Osteocyte (in vitro differentiated cells): ENCODE measurements around the gene ADGRA1. TPM values are rescaled to one million over a fixed set of nuclear protein-coding genes. Genes with fewer than 3 reads are reported as not detected.

ENCODE experiments used
- DNase-seq: peaks from one replicate; pipeline ENCODE4 v3.0.0; 2021; ENCODE audit warnings: mixed read lengths; ENCODE audit not compliant: unreplicated experiment; ENCODE audit errors: extremely low spot score
- H3K27ac Mint-ChIP-seq: one replicate; pipeline ENCODE4 v1.8.0; 2021; ENCODE audit warnings: mild to moderate bottlenecking, mixed read lengths; ENCODE audit not compliant: unreplicated experiment
- H3K27me3 Mint-ChIP-seq: one replicate; pipeline ENCODE4 v1.8.0; 2021; ENCODE audit warnings: mixed read lengths; ENCODE audit not compliant: unreplicated experiment
- H3K36me3 Mint-ChIP-seq: one replicate; pipeline ENCODE4 v1.8.0; 2021; ENCODE audit warnings: mixed read lengths; ENCODE audit not compliant: unreplicated experiment
- H3K4me1 Mint-ChIP-seq: one replicate; pipeline ENCODE4 v1.8.0; 2021; ENCODE audit warnings: mixed read lengths; ENCODE audit not compliant: unreplicated experiment
- H3K4me3 Mint-ChIP-seq: one replicate; pipeline ENCODE4 v1.8.0; 2021; ENCODE audit warnings: mild to moderate bottlenecking, moderate library complexity, mixed read lengths; ENCODE audit not compliant: unreplicated experiment
- H3K9me3 Mint-ChIP-seq: one replicate; pipeline ENCODE4 v1.8.0; 2021; ENCODE audit warnings: mixed read lengths; ENCODE audit not compliant: unreplicated experiment
- total RNA-seq: library from RNA; stranded (reverse); gene quantifications from 2 replicates; pipeline ENCODE4 v1.2.1, GENCODE V29; 2021
- TF ChIP-seq, protein P1 (sequence below): fragments of 200-600 bp; sonication (generic); IDR thresholded peaks from 2 replicates; pipeline ENCODE4 v1.5.0; 2021; ENCODE audit warnings: antibody characterized with exemption, mild to moderate bottlenecking, moderate library complexity

Gene ADGRA1
- total RNA-seq, 1 donor from 2014 or later = not detected

GRCh38 chr10:133062635-133063034 is 25.1 kb upstream of the ADGRA1 start:
- TF ChIP-seq, protein P1, sequence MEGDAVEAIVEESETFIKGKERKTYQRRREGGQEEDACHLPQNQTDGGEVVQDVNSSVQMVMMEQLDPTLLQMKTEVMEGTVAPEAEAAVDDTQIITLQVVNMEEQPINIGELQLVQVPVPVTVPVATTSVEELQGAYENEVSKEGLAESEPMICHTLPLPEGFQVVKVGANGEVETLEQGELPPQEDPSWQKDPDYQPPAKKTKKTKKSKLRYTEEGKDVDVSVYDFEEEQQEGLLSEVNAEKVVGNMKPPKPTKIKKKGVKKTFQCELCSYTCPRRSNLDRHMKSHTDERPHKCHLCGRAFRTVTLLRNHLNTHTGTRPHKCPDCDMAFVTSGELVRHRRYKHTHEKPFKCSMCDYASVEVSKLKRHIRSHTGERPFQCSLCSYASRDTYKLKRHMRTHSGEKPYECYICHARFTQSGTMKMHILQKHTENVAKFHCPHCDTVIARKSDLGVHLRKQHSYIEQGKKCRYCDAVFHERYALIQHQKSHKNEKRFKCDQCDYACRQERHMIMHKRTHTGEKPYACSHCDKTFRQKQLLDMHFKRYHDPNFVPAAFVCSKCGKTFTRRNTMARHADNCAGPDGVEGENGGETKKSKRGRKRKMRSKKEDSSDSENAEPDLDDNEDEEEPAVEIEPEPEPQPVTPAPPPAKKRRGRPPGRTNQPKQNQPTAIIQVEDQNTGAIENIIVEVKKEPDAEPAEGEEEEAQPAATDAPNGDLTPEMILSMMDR = no peak
- Mint-ChIP-seq H3K27me3 (no peaks in the 10 kb centered on the region), H3K27ac (no peak overlapping the region), H3K4me3 (no peak overlapping the region), H3K9me3 (no peaks in the 10 kb centered on the region), H3K4me1 (no peaks in the 10 kb centered on the region), H3K36me3 (no peaks in the 10 kb centered on the region)
- no peak for DNase-seq

DNA sequence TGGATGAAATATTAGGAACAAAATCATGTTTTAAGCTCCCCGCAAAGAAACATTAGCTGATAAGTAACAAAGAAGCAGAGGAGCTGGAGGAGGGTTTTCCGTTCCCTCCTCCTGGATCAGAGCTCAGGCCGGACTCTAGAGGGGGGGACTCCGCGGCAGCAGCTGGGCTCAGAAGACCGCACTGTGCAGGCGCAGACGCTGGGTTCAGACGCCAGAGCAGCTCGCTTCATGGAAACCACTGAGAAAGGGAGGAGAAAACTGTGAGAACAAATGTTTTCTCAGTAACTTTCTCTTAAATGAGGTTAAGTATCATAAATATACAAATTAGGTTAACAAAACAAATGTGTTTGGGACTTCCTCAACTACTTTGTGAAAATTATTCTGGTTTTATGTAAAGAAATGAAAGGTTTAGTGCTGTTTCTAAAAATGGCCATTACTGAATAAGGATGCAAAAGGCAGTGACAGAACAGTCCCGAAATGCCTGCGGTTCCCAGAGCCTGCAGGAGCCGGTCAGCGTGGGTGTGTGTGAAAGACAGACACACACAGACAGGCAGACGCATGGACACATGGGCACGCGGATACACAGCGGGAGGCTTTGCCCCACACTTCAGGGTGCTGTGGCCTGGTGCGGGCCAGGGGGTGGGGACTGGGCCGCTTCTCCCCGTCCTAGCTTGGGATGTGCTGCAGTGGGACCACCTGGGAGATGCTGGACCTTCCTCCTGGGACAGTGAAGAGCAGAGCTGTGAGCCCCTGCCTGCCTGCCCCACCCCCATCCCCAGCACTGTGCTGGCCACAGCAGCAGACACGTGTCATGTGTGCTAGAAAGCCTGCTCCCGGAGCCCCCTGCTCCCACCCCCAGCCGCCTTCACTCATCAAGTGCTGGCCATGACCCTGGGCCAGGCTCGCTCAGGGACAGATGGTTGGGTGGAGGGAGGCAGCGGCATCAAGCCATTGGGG is 20.3 kb upstream of the ADGRA1 start:
- Mint-ChIP-seq H3K4me3 (no peak overlapping the region), H3K27ac (no peak overlapping the region), H3K36me3 (no peaks in the 10 kb centered on the region), H3K27me3 (no peaks in the 10 kb centered on the region), H3K9me3 (no peaks in the 10 kb centered on the region), H3K4me1 (no peaks in the 10 kb centered on the region)
- no peak for DNase-seq
- TF ChIP-seq, protein P1 = no peak

- Mint-ChIP-seq H3K4me1 (no peaks in the 10 kb centered on the region), H3K9me3 (no peaks in the 10 kb centered on the region), H3K27me3 (no peaks in the 10 kb centered on the region), H3K27ac (no peak overlapping the region), H3K36me3 (no peaks in the 10 kb centered on the region), H3K4me3 (no peak overlapping the region)
- no peak for DNase-seq
- TF ChIP-seq, protein P1 = no peak
These were observed 19.4 kb upstream of the ADGRA1 start for GRCh38 chr10:133068111-133069032.

GRCh38 chr10:133069033-133069525 is 18.6 kb upstream of the ADGRA1 start:
- TF ChIP-seq, protein P1 = no peak
- no peaks in the 10 kb centered on the region for H3K36me3 Mint-ChIP-seq

More at GRCh38 chr10:133069033-133069525, 18.6 kb upstream of the ADGRA1 start:
- Mint-ChIP-seq H3K9me3 (no peaks in the 10 kb centered on the region), H3K4me3 (no peak overlapping the region), H3K27ac (no peak overlapping the region), H3K27me3 (no peaks in the 10 kb centered on the region), H3K4me1 (no peaks in the 10 kb centered on the region)
- DNase-seq = no peak
